HG02938 (cell line): Measurements from ENCODE around the gene IKBKE.
A peak's percentile ranks its signal among the peaks of the same experiment; 100 is the strongest.

Experiments used
- ATAC-seq: cut with Tn5 transposase; IDR thresholded peaks from one replicate; pipeline ENCODE4 v1.9.1; 2021; ENCODE audit warnings: mild to moderate bottlenecking, moderate library complexity; ENCODE audit not compliant: unreplicated experiment

The IKBKE gene

GRCh38 chr1:206453111-206453510, 17.2 kb upstream of the IKBKE start:
- no peak for ATAC-seq

GRCh38 chr1:206455289-206455665, 15.0 kb upstream of the IKBKE start:
- ATAC-seq: no peak

GRCh38 chr1:206455666-206456344, 14.5 kb upstream of the IKBKE start:
- ATAC-seq: no peak

DNA sequence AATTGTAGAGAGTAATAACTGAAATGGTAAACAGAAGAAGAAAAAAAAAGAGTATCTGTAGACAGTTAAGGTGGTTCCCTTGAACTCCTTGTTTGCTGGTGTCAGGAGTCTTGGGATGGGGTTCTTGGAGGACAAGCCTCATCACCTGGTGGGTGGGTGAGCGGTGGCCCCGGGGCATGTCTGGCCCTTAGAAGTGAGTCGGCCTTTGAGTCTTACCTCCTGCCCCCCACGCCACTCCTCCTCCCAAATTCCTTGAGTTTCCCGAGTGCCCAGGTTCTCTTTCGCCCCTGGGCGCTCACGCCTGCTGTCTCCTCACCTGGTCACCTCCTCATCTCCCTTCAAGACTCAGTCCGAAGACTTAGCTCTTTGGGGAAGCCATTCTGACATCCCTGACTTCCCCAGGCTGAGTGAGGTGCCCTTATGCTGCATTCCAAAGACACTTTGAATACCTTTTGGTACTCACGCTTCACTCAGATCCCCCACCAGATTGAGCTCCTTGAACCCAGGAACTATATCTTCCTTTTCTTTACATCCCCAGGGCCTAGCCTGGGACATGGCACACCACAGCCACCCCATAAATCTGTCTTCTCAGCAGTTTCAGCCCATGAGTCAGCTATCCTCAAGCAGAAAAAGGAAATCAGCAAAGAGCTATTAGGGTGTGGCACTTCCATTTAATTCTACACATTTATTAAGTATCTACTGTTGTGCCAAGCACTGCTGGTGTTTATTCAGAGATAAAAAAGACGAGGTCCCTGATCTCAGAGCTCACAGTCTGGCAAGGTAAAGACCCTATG, 13.5 kb upstream of the IKBKE start:
- no peak for ATAC-seq

- ATAC-seq: no peak
These were observed 12.7 kb upstream of the IKBKE start for GRCh38 chr1:206457408-206458120.

DNA sequence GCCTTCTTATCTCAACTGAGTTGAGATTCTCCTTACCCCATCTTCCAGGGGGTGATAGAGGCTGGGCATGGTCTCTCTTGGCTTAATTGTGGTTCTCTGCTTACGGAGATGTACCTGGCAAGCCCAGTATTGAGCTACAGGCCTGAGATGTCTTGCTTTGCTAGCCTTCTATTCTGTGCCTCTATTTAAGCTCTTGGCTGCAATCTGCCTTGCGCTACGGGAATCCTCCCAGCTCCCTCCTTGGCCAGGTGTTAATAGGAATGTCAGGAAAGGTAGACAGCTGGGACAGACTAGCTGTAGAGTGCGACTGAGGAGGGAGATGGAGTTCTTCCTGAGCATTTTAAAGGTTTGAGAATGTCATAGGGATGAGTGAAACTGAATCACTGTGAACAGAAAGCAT, 10.6 kb upstream of the IKBKE start:
- no peak for ATAC-seq

DNA sequence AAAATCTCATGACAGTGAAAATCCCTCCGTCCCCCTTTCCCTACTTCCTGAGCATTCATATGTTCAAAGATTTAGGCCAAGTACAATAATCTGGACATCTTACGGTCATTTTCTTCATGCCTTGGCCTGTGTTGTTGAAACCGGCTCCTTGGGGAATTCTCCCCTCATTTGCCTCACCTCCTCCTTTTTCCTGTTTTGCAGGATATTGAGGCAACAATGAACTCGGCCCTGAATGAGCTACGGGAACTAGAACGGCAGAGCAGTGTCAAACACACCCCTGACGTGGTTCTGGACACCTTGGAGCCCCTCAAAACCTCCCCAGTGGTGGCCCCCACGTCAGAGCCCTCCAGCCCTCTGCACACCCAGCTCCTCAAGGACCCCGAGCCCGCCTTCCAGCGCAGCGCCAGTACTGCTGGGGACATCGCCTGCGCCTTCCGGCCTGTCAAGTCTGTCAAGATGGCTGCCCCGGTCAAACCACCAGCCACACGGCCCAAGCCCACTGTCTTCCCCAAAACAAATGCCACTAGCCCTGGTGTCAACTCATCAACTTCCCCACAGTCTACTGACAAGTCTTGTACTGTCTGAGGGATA, 9.3 kb upstream of the IKBKE start:
- no peak for ATAC-seq

GRCh38 chr1:206461602-206462455, 8.4 kb upstream of the IKBKE start:
- no peak for ATAC-seq

GRCh38 chr1:206463137-206463536, 7.1 kb upstream of the IKBKE start:
- no peak for ATAC-seq

DNA sequence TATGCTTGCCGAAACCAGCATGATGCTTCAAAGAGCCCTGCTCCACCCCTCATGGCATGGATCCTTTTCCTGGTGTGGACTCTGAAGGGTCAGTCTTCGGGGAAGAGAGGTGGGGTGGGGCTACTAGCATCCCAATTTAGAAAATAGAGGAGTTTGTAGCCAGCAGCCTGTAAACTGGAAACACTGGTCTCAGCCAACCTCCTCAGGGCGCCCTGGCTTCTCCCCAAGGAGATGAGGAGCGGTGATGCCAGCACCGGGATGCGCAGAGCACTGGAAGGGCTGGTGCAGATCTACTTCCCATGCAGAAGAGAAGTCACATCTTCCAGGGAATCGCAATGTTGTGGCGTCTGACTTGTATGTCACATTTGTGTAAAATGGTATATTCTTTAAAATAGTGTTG, 6.4 kb upstream of the IKBKE start:
- no peak for ATAC-seq

GRCh38 chr1:206464456-206464964, 5.8 kb upstream of the IKBKE start:
- ATAC-seq: no peak

- no peak for ATAC-seq
These were observed 4.3 kb upstream of the IKBKE start for GRCh38 chr1:206465951-206466350.

GRCh38 chr1:206466840-206467649, 3.2 kb upstream of the IKBKE start:
- no peak for ATAC-seq

- ATAC-seq: no peak
These were observed 2.4 kb upstream of the IKBKE start for GRCh38 chr1:206467915-206468314.

DNA sequence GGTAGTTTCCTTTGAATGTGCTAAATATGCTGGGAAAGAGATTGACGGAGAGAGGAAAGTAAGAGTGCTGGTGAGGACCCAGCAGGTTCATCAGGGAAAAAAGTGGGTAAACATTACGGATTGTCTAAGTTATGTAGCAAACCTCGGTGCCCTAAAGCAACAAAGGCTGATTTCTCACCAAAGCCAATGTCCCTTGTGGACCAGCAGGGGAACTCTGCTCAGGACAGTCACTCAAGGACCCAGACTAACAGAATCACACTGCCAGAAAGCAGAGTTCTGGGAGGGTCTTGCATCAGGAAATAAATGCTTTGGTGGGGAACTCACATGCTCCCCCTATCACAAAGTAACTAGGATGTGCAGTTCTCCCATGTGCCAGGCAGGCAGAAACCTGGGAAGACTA, 1.7 kb upstream of the IKBKE start:
- ATAC-seq: no peak

DNA sequence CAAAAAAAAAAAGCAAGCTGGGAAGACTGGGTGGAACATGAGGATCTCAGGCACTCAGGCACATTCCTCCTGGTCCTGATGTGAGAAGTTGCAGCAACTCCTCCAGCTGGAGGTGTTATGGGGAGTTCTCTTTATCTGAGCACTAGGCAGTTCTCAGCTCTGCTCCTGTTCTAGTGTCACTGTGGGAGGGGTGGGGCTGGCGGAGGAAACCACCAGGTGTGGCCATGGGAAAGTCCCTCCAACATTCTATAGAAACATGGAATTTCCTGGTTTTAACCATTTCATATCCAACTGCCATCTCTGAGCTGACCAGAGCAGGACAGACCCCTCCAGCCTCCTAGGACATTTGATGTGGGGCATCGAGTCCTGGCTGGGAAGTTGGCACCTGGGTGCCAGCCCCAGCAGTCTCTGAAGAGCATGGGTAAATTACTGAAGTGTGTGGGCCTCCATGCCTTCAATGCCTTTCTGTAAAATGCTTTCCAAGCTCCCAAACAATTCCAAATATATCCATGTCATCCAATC, 804 bp upstream of the IKBKE start:
- no peak for ATAC-seq

DNA sequence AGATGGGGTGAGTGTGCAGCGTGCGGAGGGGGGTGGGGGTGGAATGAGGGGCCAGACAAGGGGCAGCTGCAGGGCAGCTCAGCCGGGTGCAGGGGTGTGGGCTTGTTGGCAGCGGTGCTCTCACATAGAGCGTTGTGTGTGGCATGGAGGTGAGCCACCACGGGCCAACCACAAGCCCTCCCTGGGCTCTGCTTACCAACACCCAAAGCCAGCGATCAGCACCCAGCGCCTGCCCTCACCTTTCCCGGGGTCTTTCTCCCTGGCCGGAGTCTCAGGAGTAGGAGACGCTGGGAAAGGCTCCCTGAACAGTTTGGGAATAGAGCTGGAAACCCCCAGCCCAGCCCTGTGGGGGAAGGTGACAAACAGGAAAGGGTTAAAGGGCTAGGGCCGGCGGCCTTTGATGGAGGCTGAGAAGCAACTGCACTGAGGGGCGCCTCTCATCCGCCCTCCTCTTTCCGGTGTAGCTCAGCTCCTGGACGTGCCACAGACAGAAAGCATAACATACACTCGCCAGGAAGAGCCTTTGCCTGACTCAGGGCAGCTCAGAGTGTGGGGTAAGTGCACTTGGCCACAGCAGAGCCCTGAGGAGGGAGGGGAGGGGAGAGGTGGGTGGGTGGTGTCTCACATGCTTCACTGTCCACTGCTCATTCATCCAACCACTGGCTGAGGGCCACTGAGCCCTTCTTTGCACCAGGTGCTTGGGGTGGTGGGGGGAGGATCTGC, 577 bp downstream of the IKBKE start:
- ATAC-seq: peak; percentile 5

DNA sequence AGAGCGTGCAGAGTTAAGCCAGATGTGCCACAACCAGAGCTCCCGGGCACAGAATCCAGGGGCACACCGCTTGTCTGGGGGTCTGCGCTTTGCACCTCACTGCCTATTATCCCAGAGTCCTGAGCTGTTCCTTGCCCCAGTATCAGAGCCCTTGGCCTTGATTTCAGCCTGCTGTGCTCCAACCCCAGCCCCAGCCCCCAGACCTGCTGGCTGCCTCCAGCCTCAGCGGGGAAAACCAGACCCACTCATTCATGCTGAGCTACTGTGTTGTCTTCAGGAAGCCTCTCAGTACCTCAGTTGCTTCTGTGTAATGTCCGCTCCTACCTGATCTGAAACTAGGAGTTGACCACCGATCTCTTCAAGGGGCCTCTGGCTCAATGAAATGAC, 1.1 kb downstream of the IKBKE start:
- no peak for ATAC-seq

DNA sequence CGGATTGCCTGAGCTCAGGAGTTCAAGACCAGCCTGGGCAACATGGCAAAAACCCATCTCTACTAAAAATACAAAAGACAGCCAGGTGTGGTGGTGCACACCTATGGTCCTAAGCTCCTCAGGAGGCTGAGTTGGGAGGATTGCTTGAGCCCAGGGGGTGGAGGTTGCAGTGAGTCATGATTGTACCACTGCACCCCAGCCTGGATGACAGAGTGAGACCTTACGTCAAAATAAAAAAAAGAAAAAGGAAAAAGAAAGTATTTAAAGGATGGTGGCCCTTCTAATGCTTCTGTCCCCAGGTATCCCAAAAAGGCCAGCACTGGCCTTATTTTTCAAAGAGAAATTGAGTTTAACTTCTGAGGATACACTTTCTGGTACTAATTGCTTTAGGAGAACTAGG, 1.7 kb downstream of the IKBKE start:
- ATAC-seq: no peak
